Calu3 (cell line): Measurements from ENCODE around the gene PPP1R9B. TPM values are rescaled to one million over a fixed set of nuclear protein-coding genes. Genes with fewer than 3 reads are reported as not detected.

Experiments used
- BruUV-seq: library from RNA; stranded (reverse); fragments of 400-500 nt; replicated peaks from 2 replicates; lab custom pipeline; 2021; lab: Mats Ljungman, UMichigan
- CTCF ChIA-PET: fragments of 300-600 bp; sonication (Branson Sonifier 250); formaldehyde crosslinking; loops from one replicate; lab custom pipeline; 2022; ENCODE audit warnings: antibody characterized with exemption; lab: Charles Lee
- DNase-seq: peaks from one replicate; pipeline ENCODE4 v3.0.0; 2022
- H3K27ac Mint-ChIP-seq: one replicate; pipeline ENCODE4 v1.8.0; 2022; ENCODE audit warnings: mixed read lengths; ENCODE audit not compliant: unreplicated experiment
- H3K27me3 Mint-ChIP-seq: one replicate; pipeline ENCODE4 v1.8.0; 2022; ENCODE audit warnings: mixed read lengths; ENCODE audit not compliant: unreplicated experiment
- H3K36me3 Mint-ChIP-seq: one replicate; pipeline ENCODE4 v1.8.0; 2022; ENCODE audit warnings: mild to moderate bottlenecking, moderate library complexity, mixed read lengths; ENCODE audit not compliant: insufficient read depth, unreplicated experiment
- H3K4me1 Mint-ChIP-seq: one replicate; pipeline ENCODE4 v1.8.0; 2022; ENCODE audit warnings: mild to moderate bottlenecking, low read depth, mixed read lengths; ENCODE audit not compliant: unreplicated experiment
- H3K4me3 Mint-ChIP-seq: one replicate; pipeline ENCODE4 v1.8.0; 2022; ENCODE audit warnings: mild to moderate bottlenecking, low read depth, moderate library complexity, mixed read lengths; ENCODE audit not compliant: unreplicated experiment
- H3K9me3 Mint-ChIP-seq: one replicate; pipeline ENCODE4 v1.8.0; 2022; ENCODE audit warnings: low read depth, mixed read lengths; ENCODE audit not compliant: unreplicated experiment
- intact Hi-C: fragments of 100-400 bp; cut with micrococcal nuclease; formaldehyde crosslinking; loops from one replicate; pipeline ENCODE4 v1.10.0; 2022; ENCODE audit not compliant: unreplicated experiment
- total RNA-seq: library from RNA; stranded (reverse); gene quantifications from 2 replicates; pipeline ENCODE4 v1.2.3, GENCODE V29; 2022
- TF ChIP-seq, protein P1 (sequence below): fragments of 200-600 bp; IDR thresholded peaks from one replicate; pipeline ENCODE4 v1.8.0; 2022; ENCODE audit warnings: antibody characterized with exemption; ENCODE audit not compliant: unreplicated experiment

PPP1R9B gene
- total RNA-seq, 1 experiment from 2014 or later = 74.3 TPM

DNA sequence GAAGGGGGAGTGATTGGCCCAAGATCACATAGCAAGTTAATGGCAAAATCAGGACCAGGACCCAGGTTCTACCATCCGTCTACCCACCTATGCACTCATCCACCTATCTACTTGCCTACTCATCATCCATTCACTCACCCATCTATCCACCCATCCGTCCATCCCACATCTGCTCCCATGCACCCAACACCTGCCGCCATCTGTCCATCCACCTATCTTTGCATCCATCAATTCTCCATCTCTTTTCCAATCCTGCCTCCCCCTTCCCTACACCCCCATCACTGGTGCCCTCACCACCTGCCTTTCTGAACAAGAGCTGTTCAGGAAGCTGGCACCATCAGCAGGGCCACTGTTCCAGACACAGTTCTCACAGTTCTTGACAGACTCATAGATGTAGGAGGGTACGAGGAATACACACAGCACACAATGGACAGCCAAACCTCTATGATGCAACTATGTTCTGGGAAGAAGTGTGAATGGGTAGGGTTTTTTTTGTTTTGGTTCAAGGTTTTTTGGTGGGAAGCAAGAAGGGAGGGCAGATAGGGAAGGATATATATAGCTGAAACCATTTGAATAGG is 25.0 kb downstream of the PPP1R9B start:
- Mint-ChIP-seq H3K36me3 (peaks cover 6% of the 10 kb centered on the region), H3K4me3 (no peak overlapping the region), H3K27me3 (peaks cover 81% of the 10 kb centered on the region), H3K9me3 (no peaks in the 10 kb centered on the region), H3K27ac (no peak overlapping the region), H3K4me1 (peaks cover 23% of the 10 kb centered on the region)
- CTCF ChIA-PET = interaction anchor here (0.6 kb wide), 1 partner anchor 129 kb away, joined by 3 read pairs; no protein-coding TSS in a partner anchor
- BruUV-seq = no TSS peak
- TF ChIP-seq, protein P1, sequence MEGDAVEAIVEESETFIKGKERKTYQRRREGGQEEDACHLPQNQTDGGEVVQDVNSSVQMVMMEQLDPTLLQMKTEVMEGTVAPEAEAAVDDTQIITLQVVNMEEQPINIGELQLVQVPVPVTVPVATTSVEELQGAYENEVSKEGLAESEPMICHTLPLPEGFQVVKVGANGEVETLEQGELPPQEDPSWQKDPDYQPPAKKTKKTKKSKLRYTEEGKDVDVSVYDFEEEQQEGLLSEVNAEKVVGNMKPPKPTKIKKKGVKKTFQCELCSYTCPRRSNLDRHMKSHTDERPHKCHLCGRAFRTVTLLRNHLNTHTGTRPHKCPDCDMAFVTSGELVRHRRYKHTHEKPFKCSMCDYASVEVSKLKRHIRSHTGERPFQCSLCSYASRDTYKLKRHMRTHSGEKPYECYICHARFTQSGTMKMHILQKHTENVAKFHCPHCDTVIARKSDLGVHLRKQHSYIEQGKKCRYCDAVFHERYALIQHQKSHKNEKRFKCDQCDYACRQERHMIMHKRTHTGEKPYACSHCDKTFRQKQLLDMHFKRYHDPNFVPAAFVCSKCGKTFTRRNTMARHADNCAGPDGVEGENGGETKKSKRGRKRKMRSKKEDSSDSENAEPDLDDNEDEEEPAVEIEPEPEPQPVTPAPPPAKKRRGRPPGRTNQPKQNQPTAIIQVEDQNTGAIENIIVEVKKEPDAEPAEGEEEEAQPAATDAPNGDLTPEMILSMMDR = no peak
- intact Hi-C loops = no loop called here
- DNase-seq = no peak

DNA sequence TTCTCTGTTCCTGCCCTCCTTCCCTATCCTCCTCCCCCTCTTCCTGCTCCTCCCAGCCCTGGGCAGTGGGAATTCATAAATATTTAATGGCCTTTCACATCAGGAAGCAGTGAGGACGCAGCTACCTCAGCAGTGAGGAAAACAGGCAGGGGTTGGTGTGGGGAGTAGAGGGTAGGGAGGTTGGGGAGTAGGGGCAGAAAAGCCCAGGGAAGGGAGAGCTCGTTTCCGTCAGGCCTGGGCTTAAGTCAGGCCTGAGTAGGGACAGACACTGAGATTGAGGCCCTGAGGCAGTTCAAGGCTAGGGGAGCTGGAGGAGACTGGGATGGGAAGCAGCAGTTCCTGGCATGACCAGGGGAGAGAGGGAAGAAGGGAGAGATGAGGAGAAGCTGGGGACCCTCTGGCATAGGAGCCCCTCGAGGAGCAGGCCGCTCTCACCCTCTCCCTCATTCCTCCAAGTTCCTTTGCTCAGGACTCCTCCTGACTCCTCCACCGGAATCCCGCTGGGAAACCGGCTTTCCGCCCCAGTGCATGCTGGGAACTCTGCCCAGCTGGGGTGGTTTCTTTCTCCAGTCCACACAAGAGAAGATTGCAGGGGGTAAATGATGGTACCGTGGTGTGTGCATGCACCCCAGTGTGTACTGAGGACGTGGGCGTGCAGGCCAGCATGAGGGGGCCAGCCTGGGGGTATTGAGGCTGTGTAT is 26.7 kb downstream of the PPP1R9B start:
- BruUV-seq = no TSS peak
- CTCF ChIA-PET = interaction anchor here (0.7 to 1.1 kb wide), 4 partner anchors 9 to 46 kb away, joined by 3 to 4 read pairs (median 3); no protein-coding TSS in a partner anchor
- peaks cover 4% of the 10 kb centered on the region for H3K36me3 Mint-ChIP-seq
- H3K27ac Mint-ChIP-seq = no peak overlapping the region
- intact Hi-C loops = no loop called here
- no peak overlapping the region for H3K4me3 Mint-ChIP-seq
- TF ChIP-seq, protein P1 = no peak
- no peak for DNase-seq
- H3K27me3 Mint-ChIP-seq = peaks cover 81% of the 10 kb centered on the region
- peaks cover 12% of the 10 kb centered on the region for H3K4me1 Mint-ChIP-seq
- H3K9me3 Mint-ChIP-seq = no peaks in the 10 kb centered on the region

DNA sequence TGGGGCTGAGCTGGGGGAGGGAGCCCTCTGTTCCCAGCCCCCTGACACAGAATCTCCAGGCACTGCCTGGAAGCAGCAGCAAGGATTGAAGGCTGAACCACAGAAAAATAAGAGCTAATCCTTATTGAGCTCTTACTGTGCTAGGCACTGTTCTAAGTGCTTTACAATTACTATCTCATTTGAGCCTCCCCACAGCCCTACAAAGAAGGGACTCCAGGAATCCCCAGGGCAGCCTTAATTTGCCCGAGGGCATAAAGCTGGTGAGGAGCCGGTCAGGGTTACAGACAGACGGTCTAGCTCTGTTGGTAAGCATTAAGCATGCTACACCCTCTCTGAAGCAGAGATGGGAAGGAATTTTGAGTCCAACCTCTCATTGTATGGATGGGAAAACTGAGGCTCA is 27.5 kb downstream of the PPP1R9B start:
- peaks cover 81% of the 10 kb centered on the region for H3K27me3 Mint-ChIP-seq
- peaks cover 3% of the 10 kb centered on the region for H3K4me1 Mint-ChIP-seq
- no peaks in the 10 kb centered on the region for H3K36me3 Mint-ChIP-seq
- H3K4me3 Mint-ChIP-seq = no peak overlapping the region
- CTCF ChIA-PET = interaction anchor here (0.6 to 1.0 kb wide), 3 partner anchors 10 to 39 kb away, joined by 3 read pairs; no protein-coding TSS in a partner anchor
- BruUV-seq = no TSS peak
- no peak overlapping the region for H3K27ac Mint-ChIP-seq
- TF ChIP-seq, protein P1 = no peak
- no peak for DNase-seq
- no peaks in the 10 kb centered on the region for H3K9me3 Mint-ChIP-seq
- intact Hi-C loops = no loop called here

DNA sequence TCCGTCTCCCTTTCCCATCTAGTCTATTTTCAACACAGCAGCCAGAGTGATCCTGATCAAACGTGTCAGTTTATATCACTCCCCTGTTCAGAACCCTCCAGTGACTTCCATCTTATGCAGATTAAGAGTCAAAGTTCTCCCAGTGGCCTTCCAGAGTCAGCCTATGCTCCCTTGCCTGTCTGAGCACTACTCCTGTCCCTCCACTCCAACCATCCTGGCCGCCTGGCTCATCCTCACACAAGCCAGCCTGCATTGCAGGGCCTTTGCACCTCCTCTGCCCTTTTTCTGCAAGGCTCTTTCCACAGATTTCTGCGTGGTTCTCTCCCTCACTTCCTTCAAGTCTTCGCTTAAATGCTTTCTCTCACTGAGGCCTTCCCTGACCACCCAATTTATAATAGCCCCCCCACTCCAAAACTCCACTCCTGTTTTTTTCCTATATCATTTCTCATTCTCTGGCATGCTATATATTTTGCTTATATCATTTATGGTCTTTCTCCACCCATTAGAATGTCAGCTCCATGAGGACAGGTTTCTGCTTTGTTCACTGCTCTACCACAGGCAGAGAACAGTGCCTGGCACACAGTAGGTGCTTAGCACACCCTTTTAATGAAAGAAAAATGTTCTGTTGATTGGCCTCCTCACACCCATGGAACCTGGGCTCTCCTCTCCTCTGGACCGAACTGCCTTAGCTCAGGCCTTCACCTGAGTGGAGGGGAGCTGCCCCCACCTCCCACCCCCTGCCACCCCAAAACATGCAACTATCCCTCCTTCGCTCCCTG is 29.8 kb downstream of the PPP1R9B start:
- no peaks in the 10 kb centered on the region for H3K9me3 Mint-ChIP-seq
- DNase-seq = no peak
- H3K36me3 Mint-ChIP-seq = no peaks in the 10 kb centered on the region
- no peak overlapping the region for H3K4me3 Mint-ChIP-seq
- H3K4me1 Mint-ChIP-seq = no peaks in the 10 kb centered on the region
- TF ChIP-seq, protein P1 = no peak
- BruUV-seq = no TSS peak
- H3K27ac Mint-ChIP-seq = no peak overlapping the region
- intact Hi-C loops = no loop called here
- peaks cover 86% of the 10 kb centered on the region for H3K27me3 Mint-ChIP-seq
- CTCF ChIA-PET = interaction anchor here (0.6 to 1.7 kb wide), 4 partner anchors 11 to 187 kb away, joined by 3 to 11 read pairs (median 4); no protein-coding TSS in a partner anchor
